NOMO-1 treated with dmso at 0.1 percent for 144 hours (cell line): ENCODE results near the gene H2BK1.

ENCODE experiments used
- DNase-seq: peaks from one replicate; lab custom pipeline; 2025; ENCODE audit not compliant: unreplicated experiment; lab: John Stamatoyannopoulos, UW

The H2BK1 gene

DNA sequence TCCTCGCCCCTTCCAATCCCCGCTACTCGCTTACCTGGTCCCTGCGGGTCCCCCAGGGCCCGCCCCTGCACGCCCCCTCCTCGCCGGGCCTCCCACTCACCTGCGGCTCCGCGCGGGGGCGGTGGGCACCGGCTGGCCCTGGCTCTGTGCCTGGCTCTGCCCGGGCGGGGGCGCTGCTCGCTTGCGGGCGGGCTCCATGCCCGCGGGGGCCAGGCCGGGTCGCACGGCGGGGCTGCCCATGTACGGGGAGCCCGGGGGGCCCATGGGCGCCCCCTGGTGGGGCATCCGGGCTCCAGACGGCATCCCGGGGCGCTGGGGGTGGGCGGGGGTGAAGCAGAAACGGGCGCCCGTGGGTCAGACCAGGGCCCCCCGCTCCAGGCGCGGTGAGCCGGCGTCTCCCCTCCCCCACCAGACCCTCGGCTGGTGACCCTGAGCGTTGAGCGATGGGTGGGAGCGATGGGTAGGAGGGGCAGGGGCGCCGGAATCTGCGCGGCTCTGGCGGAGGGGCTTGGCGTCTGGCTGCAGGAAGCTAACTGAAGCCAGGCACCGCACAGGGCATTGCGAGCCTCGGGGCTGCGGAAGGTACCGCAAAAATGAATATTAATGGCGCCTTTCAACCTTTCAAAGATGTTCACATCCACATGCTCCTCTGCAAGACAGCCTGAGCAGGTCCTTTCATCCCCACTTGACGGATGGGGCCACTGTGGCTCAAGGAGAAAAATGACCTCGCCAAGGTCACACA, 35.2 kb upstream of the H2BK1 start:
- no peak for DNase-seq

DNA sequence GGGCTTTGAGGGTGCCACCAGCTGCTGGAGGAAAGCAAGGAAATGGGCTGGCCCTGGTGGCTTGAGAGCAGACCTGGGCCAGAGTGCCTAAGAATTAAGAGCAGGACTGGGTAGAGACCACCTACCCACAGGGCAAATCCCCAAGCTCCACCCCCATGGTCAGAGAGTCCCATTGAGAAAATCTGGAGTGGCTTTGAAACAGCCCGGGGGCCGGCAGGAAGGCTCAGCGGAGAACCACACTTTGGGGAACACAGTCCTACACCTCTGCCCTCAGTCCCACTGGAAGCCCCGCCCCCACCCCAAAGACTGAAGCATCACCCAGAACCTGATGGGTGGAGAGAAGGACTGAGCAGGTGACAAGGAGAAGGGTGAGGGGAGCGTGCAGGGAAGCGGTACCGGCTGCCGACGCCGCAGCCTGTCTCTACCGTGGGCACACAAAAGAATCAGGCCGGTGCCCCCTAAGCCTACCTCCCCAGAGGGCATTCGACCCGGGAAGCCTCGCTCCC, 34.6 kb upstream of the H2BK1 start:
- DNase-seq = no peak

DNA sequence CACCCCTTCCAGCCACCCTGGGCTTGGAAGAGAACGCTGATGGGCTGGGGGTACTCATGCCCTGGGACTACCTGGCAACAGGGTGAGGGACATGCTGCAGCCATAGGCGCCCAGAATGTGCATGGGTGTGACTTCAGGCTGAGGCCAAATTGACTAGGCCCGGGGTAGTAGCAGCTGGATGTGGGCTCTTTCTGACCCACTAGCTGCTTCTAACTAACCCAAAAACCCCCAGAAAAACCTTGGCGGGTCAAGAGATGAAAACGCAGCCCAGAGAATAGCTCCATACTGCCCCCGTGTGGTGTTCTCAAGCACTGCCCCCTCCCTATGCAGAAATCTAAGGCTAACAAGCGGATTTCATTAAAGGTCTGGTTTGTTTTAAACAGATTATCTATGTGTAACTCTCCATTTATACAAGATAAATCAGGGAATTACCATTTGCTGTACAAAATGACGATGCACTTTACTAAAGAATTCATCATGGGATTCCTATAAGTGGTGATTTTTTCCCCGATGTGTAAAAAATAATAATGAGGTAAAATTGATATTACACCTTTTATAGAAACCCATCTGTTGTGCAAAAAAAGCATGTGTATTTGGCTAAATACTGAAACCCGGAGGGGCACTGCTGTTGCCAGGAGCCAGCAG, 34.0 kb upstream of the H2BK1 start:
- no peak for DNase-seq

DNA sequence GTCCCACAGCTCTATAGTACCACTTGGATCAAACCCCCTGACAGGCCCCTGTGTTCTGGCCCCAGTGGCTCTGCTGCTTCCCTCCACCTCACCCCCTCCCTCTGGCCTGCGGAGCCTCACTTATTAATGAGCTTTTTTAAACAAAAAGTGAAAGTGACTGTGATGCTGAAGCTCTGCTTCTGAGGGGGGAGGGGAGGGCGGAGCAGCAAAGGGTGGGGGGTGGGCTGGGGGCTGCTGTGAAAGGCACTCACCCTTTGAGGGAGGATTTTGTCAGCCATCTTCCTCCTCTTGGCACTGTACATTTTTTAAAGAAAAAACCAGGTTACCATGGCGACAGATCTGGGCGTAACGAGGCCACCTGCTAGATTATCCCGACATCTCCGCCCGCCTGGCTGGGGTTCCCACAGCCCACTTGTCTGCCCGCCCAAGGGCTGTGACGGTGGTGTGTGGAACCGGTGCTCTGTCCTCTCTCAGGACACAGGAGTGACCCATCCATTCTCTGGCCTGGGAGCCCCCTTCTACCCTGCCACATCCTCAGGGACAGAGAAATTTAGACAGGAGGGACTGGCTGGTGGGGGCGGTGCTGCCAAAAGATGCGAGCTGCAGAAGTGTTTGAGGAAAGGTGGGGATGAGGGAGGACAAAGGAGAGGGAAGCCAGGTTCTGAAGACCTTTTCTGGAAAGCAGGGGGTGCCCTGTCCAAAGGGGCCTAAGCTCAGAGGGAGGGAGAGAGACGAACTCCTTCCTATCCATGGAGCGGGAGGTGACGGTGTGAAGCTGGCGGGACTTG, 33.3 kb upstream of the H2BK1 start:
- DNase-seq = no peak

DNA sequence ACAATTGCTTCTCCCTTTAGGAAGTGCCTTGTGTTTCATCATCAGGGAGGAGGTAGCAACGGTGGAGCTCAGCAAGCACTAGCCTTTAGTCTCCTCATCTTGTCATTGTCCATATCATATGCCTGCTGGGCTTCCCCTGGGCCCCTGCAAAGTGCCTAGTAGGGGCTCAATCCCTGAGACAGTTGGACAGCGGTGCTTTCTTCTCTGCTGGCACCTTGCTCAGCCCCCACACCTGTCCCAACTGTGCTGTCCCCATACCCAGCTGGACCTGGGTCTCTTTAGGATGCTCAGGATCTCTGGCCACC, 32.7 kb upstream of the H2BK1 start:
- DNase-seq = no peak

DNA sequence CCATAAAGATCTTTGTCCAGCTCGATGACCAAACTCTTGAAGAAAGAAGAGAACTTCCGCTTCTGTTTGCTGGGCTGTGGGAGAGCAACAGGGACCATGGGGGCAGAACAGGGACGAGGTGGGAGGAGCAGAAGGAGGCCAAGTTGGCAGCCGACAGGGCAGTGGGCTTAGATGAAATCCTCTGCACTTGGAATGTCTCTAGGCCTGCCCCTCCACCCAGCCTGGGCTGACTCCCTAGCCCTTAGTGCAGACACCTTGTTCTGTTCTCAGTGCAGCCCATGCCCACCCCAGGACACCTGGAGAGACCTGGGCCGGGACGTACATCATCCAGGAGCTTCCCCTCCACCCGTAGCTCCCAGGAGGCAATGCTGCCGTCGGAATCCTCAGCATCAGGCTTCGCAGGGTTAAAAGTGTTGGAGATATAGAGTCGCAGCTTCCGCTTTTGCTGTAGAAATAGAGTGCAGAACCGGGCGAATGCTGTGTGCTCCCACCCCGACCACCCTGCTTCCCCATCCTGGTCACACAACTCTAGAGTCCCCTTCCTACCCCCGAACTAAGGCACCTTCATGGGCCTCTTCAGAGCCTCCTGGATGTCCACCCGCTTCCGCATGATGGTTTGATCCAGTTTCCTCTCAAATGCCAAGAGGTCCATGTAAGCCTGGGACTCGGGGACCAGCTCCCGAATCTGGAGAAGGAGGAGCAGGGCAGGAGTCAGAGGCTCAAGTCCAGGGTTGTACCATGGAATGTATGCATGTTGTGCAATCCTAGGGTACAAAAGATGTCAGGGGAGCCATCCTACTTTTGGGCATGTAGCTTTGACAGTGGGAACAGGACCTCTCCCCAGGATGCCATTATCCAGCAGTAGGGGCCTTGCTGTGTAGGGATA, 32.1 kb upstream of the H2BK1 start:
- DNase-seq = no peak

DNA sequence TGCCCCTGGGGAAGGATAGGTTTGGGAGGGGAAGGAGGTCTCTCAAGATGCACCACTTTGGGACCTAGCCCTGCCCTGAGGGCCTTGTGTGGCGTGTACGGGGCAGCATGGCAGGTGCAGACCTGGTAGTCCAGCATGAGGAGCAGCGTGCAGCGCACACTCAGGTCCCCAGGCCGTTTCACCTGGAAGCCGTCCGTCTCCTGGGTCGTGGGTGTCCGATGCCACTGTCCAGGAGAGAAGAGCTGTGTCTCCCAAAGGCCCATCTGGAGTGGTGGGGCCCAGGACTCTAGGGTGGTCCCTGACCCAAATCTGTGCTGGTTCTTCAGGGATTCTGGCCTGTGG, 31.4 kb upstream of the H2BK1 start:
- no peak for DNase-seq

DNA sequence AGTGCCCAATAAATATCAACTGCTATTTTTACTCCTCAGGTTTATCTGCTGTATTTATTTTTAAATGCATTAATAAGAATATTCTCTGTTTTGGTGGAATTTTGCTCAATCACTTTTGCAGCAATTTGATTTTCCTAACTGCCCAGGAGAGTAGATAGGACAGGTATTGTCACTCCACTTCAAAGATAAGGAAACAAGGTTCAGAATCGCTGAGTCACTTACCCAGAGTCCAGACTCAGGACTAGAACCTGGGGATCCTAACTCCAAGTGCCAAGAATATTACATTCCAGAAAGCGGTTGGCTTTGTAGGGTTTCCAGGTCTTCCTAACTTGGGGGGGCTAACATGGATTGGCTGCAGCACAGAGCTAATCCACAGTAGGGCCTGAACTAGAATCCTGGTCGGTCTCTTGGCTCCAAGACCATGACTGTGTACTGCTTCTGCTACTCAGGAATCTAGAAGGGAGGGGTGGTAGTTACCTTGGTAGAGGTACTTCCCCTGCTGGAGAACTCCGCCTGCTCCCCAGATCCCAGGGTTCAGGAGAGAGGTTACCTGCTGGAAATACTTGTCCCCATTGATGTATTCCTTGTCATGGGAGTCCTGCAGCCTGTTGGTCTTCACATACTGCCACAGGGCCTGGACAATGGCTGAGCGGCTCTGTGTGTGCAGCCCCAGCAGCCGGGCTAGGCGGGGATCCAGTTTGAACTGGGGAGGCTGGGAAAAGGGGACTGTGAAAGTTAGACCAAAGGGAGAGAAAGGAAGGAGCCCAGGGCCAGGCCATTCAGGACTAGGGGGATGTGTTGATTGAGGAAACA, 30.9 kb upstream of the H2BK1 start:
- no peak for DNase-seq

DNA sequence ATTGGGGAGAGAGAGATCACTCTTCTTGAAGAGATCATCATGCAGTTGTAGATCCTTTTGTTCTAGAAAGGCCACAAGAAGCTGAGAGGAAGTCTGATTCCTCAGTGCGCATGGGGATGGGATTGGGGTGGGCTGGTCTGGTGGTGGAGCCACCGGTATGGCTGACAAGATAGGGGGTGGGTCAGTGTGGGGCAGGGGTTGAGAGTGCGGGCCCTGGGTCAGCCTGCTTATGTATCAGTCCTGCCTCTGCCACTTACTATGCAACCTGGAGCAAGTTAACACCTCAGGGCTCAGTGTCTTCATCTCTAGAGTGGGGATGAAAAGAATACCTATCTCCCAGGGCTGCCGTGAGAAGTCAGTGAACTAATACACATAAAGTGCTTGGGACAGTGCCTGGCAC, 30.2 kb upstream of the H2BK1 start:
- no peak for DNase-seq

DNA sequence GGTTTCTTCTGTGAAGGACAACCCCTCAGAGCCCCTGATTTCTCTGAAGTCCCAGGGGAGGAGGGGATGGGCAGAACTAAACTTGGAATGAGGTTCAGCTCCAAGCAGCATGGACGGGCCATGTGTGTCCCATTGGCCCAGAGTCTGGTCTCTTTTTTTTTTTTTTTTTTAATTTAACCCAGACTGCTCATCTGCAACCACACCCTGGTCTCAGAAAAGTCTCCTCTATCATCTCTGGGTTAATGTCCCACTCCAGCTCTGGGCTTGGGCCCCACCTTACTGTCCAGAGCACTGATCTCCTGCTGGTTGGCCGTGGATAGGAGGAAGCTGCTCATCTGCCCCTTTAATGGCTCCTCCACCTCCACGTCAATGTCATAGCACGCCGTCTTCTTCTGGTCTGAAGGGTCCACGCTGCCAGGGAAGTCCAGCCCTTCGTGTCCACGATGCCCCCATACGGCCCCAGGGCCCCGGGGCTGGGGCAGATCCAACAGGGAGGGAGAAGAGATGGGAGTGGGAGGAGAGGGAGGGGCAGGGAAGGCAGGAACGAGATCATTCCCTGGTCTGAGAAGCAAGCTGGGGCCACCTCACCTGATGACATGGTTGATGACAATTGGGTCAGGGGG, 29.7 kb upstream of the H2BK1 start:
- no peak for DNase-seq

DNA sequence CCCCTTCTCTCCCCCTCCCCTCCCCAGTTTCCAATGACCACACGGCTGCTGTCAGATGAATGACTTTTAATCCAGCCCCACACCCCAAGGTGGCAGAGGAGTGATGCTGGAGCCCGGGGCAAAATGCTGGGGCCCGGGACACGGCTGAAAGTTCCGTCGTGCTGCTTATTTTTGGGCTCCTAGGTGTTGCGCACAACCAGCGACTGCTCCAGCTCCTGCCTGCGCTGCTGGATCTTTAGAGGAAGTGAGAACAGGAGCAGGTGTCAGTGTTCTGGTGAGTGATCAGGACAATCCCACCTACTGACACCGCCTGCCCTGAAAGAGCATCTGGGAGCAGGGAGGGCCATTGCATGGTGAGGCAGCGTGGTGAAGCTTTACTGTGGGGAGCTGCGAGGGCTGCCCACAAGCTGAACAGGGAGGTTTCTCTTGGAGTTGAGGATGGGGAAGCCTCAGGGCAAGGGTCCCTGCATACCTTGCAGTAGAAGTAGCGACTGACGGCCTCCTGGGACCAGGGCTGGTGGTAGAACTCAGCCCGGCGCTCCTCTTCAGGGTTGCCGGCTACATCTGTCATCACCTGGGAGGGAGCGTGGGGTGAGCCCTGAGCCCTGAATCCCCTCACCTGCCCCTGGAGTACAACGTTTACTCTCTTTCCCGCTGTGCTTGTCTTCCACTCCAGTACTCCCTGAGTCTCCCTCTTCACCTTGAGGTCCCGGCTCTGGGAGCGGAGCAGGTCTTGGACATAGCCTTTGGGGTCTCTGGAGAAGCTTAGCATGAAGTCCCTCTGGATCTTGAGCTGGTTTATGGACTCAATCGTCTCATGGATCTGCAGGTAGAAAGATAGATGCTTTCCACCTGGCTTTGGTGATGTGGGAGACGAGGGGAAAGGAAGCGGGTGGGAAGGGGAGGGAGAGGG, 28.9 kb upstream of the H2BK1 start:
- DNase-seq = no peak

DNA sequence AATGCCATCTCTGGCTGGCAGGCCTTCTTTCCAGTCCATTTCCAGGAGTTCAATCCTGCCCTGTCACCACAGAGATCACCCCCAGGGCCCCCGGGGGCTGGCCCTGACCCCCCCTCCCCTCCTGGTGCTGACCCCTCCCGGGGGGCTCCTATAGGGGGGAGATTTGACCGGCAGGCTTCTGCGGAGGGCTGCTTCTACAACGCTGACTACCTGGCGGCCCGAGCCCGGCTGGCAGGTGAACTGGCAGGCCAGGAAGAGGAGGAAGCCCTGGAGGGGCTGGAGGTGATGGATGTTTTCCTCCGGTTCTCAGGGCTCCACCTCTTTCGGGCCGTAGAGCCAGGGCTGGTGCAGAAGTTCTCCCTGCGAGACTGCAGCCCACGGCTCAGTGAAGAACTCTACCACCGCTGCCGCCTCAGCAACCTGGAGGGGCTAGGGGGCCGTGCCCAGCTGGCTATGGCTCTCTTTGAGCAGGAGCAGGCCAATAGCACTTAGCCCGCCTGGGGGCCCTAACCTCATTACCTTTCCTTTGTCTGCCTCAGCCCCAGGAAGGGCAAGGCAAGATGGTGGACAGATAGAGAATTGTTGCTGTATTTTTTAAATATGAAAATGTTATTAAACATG, 28.0 kb upstream of the H2BK1 start:
- no peak for DNase-seq

DNA sequence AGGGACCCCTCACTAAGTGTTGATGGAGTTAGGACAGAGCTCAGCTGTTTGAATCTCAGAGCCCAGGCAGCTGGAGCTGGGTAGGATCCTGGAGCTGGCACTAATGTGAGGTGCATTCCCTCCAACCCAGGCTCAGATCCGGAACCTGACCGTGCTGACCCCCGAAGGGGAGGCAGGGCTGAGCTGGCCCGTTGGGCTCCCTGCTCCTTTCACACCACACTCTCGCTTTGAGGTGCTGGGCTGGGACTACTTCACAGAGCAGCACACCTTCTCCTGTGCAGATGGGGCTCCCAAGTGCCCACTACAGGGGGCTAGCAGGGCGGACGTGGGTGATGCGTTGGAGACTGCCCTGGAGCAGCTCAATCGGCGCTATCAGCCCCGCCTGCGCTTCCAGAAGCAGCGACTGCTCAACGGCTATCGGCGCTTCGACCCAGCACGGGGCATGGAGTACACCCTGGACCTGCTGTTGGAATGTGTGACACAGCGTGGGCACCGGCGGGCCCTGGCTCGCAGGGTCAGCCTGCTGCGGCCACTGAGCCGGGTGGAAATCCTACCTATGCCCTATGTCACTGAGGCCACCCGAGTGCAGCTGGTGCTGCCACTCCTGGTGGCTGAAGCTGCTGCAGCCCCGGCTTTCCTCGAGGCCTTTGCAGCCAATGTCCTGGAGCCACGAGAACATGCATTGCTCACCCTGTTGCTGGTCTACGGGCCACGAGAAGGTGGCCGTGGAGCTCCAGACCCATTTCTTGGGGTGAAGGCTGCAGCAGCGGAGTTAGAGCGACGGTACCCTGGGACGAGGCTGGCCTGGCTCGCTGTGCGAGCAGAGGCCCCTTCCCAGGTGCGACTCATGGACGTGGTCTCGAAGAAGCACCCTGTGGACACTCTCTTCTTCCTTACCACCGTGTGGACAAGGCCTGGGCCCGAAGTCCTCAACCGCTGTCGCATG, 27.2 kb upstream of the H2BK1 start:
- no peak for DNase-seq

DNA sequence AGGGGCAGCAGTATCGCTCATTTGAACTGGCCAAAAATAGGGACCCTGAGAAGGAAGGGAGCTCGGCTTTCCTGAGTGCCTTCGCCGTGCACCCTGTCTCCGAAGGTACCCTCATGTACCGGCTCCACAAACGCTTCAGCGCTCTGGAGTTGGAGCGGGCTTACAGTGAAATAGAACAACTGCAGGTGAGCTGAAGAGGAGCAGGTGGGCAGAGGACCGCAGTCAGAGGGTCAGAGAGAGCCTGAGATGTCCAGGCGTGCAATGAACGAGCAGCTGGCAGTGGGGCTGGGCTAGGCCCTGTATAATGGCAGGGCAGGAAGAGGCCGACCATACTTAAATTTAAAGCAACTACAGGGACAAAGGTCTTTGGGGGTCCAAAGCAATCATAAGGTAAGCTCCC, 26.1 kb upstream of the H2BK1 start:
- DNase-seq = no peak

DNA sequence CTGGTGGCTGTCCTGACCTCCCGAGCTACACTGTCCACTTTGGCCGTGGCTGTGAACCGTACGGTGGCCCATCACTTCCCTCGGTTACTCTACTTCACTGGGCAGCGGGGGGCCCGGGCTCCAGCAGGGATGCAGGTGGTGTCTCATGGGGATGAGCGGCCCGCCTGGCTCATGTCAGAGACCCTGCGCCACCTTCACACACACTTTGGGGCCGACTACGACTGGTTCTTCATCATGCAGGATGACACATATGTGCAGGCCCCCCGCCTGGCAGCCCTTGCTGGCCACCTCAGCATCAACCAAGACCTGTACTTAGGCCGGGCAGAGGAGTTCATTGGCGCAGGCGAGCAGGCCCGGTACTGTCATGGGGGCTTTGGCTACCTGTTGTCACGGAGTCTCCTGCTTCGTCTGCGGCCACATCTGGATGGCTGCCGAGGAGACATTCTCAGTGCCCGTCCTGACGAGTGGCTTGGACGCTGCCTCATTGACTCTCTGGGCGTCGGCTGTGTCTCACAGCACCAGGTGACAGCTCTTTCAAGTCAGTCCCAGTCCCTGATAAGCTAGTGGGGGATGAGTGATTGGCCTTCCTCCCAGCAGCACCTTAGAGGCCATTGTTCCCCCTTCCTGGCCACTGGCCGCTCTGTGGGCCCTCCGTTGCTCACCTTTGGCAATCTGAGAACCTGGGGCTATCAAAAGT, 25.0 kb upstream of the H2BK1 start:
- no peak for DNase-seq

DNA sequence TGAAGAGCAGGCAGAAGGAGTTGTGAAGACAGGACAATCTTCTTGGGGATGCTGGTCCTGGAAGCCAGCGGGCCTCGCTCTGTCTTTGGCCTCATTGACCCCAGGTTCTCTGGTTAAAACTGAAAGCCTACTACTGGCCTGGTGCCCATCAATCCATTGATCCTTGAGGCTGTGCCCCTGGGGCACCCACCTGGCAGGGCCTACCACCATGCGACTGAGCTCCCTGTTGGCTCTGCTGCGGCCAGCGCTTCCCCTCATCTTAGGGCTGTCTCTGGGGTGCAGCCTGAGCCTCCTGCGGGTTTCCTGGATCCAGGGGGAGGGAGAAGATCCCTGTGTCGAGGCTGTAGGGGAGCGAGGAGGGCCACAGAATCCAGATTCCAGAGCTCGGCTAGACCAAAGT, 23.5 kb upstream of the H2BK1 start:
- DNase-seq = no peak
